Hippocampal formation (tissue), 2 donors: ENCODE results near the gene IFT172.
"Not testable (repeated sequence)": the region's sequence is repeated elsewhere in the genome, so short reads cannot be mapped to it uniquely, and the experiment has no call there.

Experiments used
- DNase-seq, 2 donors: peaks; one replicate each; lab custom pipeline; 2025; lab: John Stamatoyannopoulos, UW

Gene IFT172

GRCh38 chr2:27489498-27490397, at the start of gene IFT172:
IFT172 (minus strand) TSS chr2:27489743; CDS start chr2:27489653, 90 bp downstream.
- DNase-seq = peak; percentile 95 to 96

DNA sequence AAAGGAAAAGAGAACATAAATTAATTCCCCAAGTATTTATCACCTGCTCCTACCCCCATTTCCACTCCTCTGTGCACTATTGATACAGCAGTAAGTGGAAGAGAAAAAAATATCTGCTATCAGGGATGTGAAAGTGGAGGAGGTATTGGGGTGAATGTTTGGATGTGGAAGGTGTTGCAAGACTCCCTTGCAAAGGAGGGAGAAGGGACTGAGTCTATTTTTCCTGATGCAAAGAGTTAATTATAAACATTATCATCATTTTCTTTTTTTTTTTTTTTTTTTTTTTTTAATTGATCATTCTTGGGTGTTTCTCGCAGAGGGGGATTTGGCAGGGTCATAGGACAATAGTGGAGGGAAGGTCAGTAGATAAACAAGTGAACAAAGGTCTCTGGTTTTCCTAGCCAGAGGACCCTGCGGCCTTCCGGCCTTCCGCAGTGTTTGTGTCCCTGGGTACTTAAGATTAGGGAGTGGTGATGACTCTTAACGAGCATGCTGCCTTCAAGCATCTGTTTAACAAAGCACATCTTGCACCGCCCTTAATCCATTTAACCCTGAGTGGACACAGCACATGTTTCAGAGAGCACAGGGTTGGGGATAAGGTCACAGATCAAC, 49.4 kb upstream of the IFT172 start:
- DNase-seq = not testable (repeated sequence)

- DNase-seq = no peak
These were observed 47.7 kb upstream of the IFT172 start for GRCh38 chr2:27537287-27537686.

GRCh38 chr2:27531983-27532382, 42.4 kb upstream of the IFT172 start:
- no peak for DNase-seq

DNA sequence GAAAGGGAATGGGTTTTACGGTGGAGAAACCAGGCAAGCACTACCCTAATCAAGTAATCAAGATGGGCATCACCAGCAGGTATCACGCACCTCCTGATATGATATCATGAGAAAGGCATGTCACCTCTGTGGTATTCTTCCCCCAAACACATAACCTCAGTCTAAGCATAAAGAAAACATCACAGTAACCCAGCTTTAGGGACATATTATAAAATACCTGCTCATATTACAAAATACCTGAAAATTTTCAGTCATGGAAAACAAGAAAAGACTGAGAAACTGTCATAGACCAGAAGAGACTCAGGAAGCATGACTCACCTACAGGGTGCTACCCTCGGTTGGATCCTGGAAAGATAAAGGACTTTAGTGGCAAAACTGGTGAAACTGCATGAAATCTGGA, 37.6 kb upstream of the IFT172 start:
- no peak for DNase-seq

GRCh38 chr2:27522400-27522945, 32.9 kb upstream of the IFT172 start:
- DNase-seq = no peak

- DNase-seq = no peak
These were observed 30.8 kb upstream of the IFT172 start for GRCh38 chr2:27520316-27520715.

GRCh38 chr2:27518782-27519113, 29.2 kb upstream of the IFT172 start:
- DNase-seq = no peak

GRCh38 chr2:27518113-27518781, 28.7 kb upstream of the IFT172 start:
- no peak for DNase-seq

GRCh38 chr2:27509326-27509725, 19.8 kb upstream of the IFT172 start:
- no peak for DNase-seq

DNA sequence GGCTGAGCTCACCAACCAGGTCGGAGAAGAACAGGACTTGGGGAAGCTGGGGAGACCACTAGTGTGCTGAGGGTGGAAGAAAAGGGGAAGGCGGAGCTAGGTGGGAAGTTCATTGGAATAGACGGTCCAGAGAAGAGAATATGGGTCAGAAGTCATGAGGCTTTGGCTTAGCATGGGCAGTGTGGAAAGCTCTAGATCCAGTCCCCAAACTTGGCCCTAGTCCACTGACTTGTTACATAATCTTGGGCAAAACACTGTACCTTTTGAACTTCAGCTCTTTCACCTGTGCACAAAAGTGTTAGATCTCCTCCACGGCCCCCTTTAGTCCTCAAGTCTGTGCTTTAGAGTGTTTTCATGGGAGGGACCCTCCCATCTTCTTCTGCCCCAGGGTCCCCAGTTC, 17.8 kb upstream of the IFT172 start:
- DNase-seq = no peak

DNA sequence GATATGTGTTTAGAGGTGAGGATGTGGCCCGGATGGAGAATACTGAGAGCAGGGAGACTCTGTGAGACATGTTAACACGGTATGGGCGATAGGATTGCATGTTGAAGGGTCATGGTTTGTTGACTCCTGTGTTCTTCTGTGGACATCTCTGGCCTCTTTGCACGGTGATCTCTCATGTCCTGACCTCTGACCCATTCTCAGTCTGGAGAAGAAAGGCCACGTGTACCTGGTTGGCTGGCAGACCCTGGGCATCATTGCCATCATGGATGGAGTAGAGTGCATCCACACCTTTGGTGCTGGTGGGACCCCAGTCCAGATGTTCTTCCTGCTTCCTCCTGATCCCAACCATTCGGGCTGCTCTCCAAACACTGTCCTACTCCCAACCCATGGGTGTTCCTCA, 17.0 kb upstream of the IFT172 start:
- no peak for DNase-seq

- no peak for DNase-seq
These were observed 12.6 kb upstream of the IFT172 start for GRCh38 chr2:27502142-27502541.

- DNase-seq = no peak
These were observed 11.5 kb upstream of the IFT172 start for GRCh38 chr2:27501042-27501441.

DNA sequence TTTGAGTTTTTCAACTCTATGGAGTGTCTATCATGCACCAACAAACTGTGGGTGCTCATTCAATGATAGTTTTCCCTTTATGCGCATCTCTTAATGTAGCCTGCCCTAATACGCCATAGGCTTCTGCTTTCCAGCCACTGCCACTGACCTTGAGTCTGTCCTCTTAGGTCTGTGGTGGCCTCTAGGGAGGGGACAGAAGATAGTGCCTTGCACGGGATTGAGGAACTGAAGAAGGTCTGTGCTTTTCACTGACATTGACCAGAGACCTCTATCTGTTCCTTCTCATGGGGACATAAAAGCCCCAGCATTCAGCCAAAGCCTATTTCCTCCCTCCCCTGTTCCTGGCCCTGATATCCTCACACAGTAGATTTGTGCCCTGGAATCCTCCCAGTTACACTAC, 9.4 kb upstream of the IFT172 start:
- DNase-seq = no peak

DNA sequence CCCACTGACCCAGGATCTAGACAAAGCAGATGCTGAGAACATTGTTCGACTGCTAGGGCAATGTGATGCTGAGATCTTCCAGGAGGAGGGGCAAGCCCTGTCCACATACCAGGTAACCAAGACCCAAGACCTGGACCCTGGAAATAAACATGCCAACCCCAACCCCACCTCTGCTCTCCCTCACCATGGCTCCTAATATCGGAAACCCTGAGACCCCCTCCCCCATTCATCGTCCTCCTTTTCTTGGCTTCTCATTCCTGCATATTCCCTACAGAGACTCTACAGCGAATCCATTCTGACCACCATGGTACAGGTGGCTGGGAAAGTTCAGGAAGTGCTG, 7.7 kb upstream of the IFT172 start:
- DNase-seq = no peak

- DNase-seq = no peak
These were observed 7.1 kb upstream of the IFT172 start, which contains the start of gene GCKR for GRCh38 chr2:27496357-27497287. GCKR (plus strand) TSS chr2:27496839; CDS start chr2:27496905, 66 bp downstream.

- no peak for DNase-seq
These were observed 6.4 kb upstream of the IFT172 start for GRCh38 chr2:27495840-27496356.

DNA sequence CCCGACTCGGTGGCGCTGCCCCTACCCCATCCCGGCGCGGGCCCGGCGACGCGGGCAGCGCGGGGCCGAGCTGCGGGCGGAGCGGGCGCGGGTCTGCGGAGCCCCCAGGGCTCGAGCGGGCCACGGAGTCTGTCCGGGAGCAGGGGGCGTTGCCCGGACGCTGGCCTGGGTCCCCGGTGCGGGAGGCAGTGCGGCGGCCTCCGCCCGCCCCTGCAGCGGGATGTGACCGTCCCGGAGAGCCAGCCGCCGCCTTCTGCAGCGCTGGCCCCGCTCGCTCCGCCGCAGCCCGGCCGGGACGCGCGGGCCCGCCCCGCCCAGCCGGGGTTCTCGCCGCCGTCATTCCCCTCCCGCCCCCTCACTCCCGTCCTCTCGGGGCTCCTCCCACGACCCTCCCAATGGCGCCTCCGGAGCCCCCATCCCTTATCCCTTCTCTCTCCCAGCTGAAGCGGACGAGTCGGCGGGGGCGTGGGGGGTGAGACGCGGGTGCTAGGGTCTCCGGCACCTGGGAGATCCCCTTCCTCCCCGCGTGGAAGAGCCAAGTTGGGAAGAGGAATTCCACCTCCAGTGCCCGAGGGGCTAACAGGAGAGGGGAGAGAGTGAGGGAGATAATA, 5.5 kb upstream of the IFT172 start, which contains the start of gene FNDC4:
Gene FNDC4 (minus strand): TSS at position 257 of the 611 bp plus-strand sequence. CDS start 521 bp downstream, outside the sequence.
- DNase-seq = no peak

DNA sequence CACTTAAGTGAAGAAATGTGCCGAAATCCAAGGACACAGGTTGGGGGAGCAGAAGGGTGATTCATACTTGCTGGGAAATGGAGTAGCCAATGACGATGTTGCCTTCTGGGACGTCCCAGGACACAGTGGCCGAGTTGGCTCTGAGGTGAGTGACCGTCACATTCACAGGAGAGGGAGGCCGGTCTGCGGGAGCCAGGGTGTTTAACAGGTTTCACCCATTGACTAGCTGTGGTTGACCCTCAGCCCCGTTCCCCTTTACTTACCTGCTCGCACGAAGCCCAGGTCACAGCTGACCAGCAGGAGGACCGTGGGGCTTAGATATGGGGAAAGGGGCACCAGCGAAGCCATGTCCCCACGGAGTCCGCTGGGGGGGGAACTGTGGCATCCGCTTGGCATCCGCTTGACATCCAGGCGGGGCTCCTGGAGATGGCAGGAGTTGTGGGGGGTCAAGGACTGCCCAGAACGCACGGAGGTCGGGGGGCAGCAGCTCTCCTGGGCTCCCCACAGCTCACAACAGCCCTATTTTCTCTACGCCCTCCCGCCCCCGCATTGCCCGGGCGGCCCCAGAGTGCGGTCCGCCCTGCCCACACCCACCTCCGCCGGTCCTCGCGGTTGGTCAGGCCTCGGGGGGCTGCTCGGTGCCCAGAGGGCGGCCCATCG, 4.9 kb upstream of the IFT172 start:
- DNase-seq = no peak
